ENCODE measurements around the gene SLC25A13. TPM values are rescaled to one million over a fixed set of nuclear protein-coding genes. Genes with fewer than 3 reads are reported as not detected.

Gene SLC25A13
- total RNA-seq, 1 donor from 2014 or later: 28.5 TPM

GRCh38 chr7:96322847-96323461 lies 1.1 kb upstream of the SLC25A13 start:
- peaks cover 9% of the 10 kb centered on the region for H3K9me3 Mint-ChIP-seq
- no peak for TF ChIP-seq CTCF (IDR thresholded peaks at IDR 0.05)
- no peaks in the 10 kb centered on the region for H3K27me3 Mint-ChIP-seq
- H3K4me3 Mint-ChIP-seq: peak overlapping the region; percentile 90
- H3K4me1 Mint-ChIP-seq: peaks cover 45% of the 10 kb centered on the region
- intact Hi-C loops (cut with micrococcal nuclease): loop anchor here (5.0 to 10.0 kb wide), 4 partner anchors 382 to 1929 kb away; partner anchors contain the start of genes SDHAF3, SEM1 and TECPR1
- peak overlapping the region; percentile 79 for H3K27ac Mint-ChIP-seq
- DNase-seq (no peak), ATAC-seq (ENCODE audit: low read depth) (no peak)
- peaks cover 8% of the 10 kb centered on the region for H3K36me3 Mint-ChIP-seq (ENCODE audit: low read depth)
- POLR2A ChIA-PET: interaction anchor here (0.8 kb wide), 1 partner anchor 11 kb away, joined by 3 read pairs; no protein-coding TSS in a partner anchor
- CTCF ChIA-PET: no interaction called here

- CTCF ChIA-PET: no interaction called here
- intact Hi-C loops (cut with micrococcal nuclease): loop anchor here (5.0 to 10.0 kb wide), 4 partner anchors 382 to 1930 kb away; partner anchors contain the start of genes SDHAF3, SEM1 and TECPR1
- POLR2A ChIA-PET: interaction anchor here (0.8 kb wide), 1 partner anchor 10 kb away, joined by 3 read pairs; no protein-coding TSS in a partner anchor
Measured at GRCh38 chr7:96322373-96322695, 436 bp upstream of the SLC25A13 start.

GRCh38 chr7:96321031-96321657 lies 754 bp downstream of the SLC25A13 start:
- POLR2A ChIA-PET: interaction anchor here (1.1 kb wide), 1 partner anchor 10 kb away, joined by 3 read pairs; no protein-coding TSS in a partner anchor
- CTCF ChIA-PET: no interaction called here
- intact Hi-C loops (cut with micrococcal nuclease): loop anchor here (2.0 to 10.0 kb wide), 5 partner anchors 384 to 1931 kb away; partner anchors contain the start of genes SDHAF3, SEM1 and TECPR1
- peak; percentile 56 for ATAC-seq (ENCODE audit: low read depth)
- Mint-ChIP-seq H3K9me3 (peaks cover 4% of the 10 kb centered on the region), H3K36me3 (ENCODE audit: low read depth) (peaks cover 10% of the 10 kb centered on the region), H3K27ac (peak overlapping the region; percentile 88), H3K4me3 (peak overlapping the region; percentile 90), H3K4me1 (peaks cover 35% of the 10 kb centered on the region), H3K27me3 (no peaks in the 10 kb centered on the region)
- TF ChIP-seq CTCF (IDR thresholded peaks at IDR 0.05): no peak
- peak; percentile 57 for DNase-seq

More at GRCh38 chr7:96322373-96322695, 436 bp upstream of the SLC25A13 start:
- DNase-seq: no peak
- peaks cover 45% of the 10 kb centered on the region for H3K4me1 Mint-ChIP-seq
- H3K36me3 Mint-ChIP-seq (ENCODE audit: low read depth): peaks cover 10% of the 10 kb centered on the region
- no peak for TF ChIP-seq CTCF (IDR thresholded peaks at IDR 0.05)
- ATAC-seq (ENCODE audit: low read depth): peak; percentile 6
- H3K4me3 Mint-ChIP-seq: peak overlapping the region; percentile 90
- peaks cover 9% of the 10 kb centered on the region for H3K9me3 Mint-ChIP-seq
- no peaks in the 10 kb centered on the region for H3K27me3 Mint-ChIP-seq
- H3K27ac Mint-ChIP-seq: peak overlapping the region; percentile 79

- Mint-ChIP-seq H3K36me3 (ENCODE audit: low read depth) (peaks cover 9% of the 10 kb centered on the region), H3K9me3 (no peaks in the 10 kb centered on the region), H3K4me1 (peaks cover 30% of the 10 kb centered on the region), H3K27me3 (no peaks in the 10 kb centered on the region), H3K27ac (peak overlapping the region; percentile 88), H3K4me3 (peak overlapping the region; percentile 90)
- ChIA-PET POLR2A (interaction anchor here (1.1 kb wide), 1 partner anchor 9 kb away, joined by 3 read pairs; no protein-coding TSS in a partner anchor), CTCF (no interaction called here)
- no peak for TF ChIP-seq CTCF (IDR thresholded peaks at IDR 0.05)
- ATAC-seq (ENCODE audit: low read depth) (no peak), DNase-seq (no peak)
- intact Hi-C loops (cut with micrococcal nuclease): loop anchor here (2.0 to 10.0 kb wide), 5 partner anchors 384 to 1932 kb away; partner anchors contain the start of genes SDHAF3, SEM1 and TECPR1
Measured at GRCh38 chr7:96320442-96320841, 1.5 kb downstream of the SLC25A13 start.

GRCh38 chr7:96319439-96319838 lies 2.5 kb downstream of the SLC25A13 start:
- ChIA-PET POLR2A (no interaction called here), CTCF (no interaction called here)
- H3K4me1 Mint-ChIP-seq: peaks cover 30% of the 10 kb centered on the region
- ATAC-seq (ENCODE audit: low read depth) (no peak), DNase-seq (no peak)
- no peak overlapping the region for H3K4me3 Mint-ChIP-seq
- no peaks in the 10 kb centered on the region for H3K9me3 Mint-ChIP-seq
- H3K27me3 Mint-ChIP-seq: no peaks in the 10 kb centered on the region
- H3K27ac Mint-ChIP-seq: no peak overlapping the region
- intact Hi-C loops (cut with micrococcal nuclease): no loop called here
- TF ChIP-seq CTCF (IDR thresholded peaks at IDR 0.05): no peak
- peaks cover 13% of the 10 kb centered on the region for H3K36me3 Mint-ChIP-seq (ENCODE audit: low read depth)

Measured in activated B cell treated with CpG ODN at 0.5 μM for 24 hours (primary cell).